Right lung (tissue), 5 donors: Measurements from ENCODE around the gene SULT1A3. TPM values are rescaled to one million over a fixed set of nuclear protein-coding genes. Genes with fewer than 3 reads are reported as not detected.
"Not testable (repeated sequence)": the region's sequence is repeated elsewhere in the genome, so short reads cannot be mapped to it uniquely, and the experiment has no call there.

Source experiments
- DNase-seq, 2 donors: peaks; one replicate each; pipeline ENCODE4 v3.0.0-alpha.2; 2013
- polyA plus RNA-seq, 5 donors: library from polyadenylated mRNA; unstranded; fragments of 120-200 nt; gene quantifications; one replicate each; pipeline versions ENCODE4 v1.2.1 to v1.2.3, GENCODE V29; 2013; ENCODE audit warnings: inconsistent platforms in 1 of 5, low replicate concordance in 1 of 5; ENCODE audit not compliant: insufficient read length in 5 of 5, insufficient read depth in 1 of 5

The SULT1A3 gene
- polyA plus RNA-seq, 5 donors: 7.7 to 14.7 (median 10.4) TPM

DNA sequence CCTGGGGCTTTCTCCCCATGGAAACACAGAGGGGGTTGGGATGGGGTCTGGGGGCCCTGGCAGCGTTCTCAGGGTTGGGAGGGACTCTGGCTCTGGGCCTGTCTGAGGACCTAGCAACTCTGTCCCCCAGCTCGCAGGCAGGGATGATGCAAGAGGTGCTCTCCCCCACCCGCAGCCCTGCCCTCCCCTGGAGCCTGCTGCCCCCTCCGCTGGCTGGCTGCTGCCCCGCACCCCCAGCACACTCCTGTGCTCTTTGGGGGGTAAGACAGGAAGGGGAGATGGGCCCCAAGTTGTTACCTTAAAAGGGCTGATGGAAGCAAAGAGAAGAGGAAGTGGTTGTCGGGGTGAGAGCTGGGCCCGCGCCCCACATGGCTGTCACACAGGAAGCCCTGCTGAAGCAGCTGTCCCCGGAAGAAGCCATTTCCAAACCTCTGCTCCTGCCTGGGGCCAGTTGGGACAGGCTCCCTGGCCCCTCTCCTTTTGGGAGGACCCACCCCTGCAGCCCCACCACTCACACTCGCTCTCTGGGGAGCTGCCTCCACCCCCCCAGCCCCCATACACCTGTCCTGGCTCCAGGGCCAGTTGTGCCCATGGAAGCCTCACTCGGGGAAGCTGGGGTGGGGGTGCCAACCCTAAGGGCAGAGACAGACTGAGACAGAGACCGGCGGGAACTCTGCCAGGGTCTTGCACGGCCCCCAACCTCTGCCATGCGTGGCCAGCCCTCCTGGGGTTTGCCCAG lies 13.2 kb upstream of the SULT1A3 start:
- DNase-seq: no peak

DNA sequence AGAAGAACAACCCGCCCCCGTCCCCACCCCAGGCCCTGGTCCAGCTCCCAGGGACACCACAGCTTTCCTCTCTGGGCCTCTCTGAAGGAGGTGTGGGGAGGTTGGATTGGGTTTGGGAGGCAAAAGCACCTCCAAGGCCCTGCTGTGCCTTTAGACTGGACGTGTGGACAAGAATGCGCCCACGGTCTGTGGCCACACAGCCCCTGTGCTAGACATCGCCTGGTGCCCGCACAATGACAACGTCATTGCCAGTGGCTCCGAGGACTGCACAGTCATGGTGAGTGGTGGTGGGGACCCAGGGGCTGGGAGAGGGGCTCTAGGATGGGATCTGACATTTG lies 12.6 kb upstream of the SULT1A3 start:
- no peak for DNase-seq

DNA sequence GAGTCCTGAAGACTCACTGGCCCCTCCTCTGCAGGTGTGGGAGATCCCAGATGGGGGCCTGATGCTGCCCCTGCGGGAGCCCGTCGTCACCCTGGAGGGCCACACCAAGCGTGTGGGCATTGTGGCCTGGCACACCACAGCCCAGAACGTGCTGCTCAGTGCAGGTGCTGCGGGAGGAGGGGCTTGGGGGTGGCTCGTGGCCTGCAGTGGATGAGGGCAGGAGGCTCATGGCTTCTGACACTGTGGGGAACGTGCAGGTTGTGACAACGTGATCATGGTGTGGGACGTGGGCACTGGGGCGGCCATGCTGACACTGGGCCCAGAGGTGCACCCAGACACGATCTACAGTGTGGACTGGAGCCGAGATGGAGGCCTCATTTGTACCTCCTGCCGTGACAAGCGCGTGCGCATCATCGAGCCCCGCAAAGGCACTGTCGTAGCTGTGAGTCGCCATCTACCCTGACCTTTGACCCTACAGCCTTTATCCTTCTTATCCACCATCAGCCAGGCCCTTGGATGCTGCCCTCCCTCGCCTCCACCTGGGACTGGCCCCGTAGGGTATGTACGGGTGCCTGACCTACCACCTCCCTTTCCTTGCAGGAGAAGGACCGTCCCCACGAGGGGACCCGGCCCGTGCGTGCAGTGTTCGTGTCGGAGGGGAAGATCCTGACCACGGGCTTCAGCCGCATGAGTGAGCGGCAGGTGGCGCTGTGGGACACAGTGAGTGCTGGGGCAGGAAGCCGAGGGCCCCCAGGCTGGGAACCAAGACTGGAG lies 12.1 kb upstream of the SULT1A3 start:
- no peak for DNase-seq

DNA sequence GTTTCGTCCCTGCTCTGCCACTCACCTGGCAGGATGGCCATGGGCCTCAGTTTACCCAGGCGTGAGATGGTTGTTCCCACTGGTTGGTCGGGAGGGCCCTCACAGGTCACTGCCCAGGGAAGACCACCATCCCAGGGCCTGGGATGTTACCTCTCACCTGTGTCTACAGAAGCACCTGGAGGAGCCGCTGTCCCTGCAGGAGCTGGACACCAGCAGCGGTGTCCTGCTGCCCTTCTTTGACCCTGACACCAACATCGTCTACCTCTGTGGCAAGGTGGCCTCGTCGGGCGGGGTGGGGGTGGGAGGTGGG lies 11.5 kb upstream of the SULT1A3 start:
- DNase-seq: no peak

DNA sequence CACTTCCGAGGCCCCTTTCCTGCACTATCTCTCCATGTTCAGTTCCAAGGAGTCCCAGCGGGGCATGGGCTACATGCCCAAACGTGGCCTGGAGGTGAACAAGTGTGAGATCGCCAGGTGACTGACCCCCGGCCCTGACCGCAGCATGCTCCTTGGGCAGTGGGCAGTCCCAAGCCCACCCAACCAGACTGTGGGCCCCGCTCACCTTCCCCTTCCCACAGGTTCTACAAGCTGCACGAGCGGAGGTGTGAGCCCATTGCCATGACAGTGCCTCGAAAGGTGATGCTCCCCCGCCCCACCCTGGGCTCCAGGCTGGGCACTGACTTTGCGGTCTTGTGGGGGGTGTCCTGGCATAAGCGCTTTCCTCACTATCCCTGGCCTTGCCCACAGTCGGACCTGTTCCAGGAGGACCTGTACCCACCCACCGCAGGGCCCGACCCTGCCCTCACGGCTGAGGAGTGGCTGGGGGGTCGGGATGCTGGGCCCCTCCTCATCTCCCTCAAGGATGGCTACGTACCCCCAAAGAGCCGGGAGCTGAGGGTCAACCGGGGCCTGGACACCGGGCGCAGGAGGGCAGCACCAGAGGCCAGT lies 11.0 kb upstream of the SULT1A3 start:
- no peak for DNase-seq

DNA sequence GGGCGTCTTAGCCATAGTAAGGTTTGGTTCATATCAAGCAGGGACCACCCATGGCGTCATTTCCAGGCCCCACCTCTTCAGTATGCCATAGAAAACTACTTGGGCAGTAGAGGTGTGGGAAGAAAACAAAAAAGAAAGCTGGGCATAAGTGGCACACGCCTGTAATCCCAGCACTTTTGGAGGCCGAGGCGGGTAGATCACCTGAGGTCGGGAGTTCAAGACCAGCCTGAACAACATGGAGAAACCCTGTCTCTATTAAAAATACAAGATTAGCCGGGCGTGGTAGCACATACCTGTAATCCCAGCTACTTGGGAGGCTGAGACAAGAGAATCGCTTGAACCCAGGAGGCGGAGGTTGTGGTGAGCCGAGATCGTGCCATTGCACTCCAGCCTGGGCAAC lies 7.9 kb upstream of the SULT1A3 start:
- DNase-seq: not testable (repeated sequence)

DNA sequence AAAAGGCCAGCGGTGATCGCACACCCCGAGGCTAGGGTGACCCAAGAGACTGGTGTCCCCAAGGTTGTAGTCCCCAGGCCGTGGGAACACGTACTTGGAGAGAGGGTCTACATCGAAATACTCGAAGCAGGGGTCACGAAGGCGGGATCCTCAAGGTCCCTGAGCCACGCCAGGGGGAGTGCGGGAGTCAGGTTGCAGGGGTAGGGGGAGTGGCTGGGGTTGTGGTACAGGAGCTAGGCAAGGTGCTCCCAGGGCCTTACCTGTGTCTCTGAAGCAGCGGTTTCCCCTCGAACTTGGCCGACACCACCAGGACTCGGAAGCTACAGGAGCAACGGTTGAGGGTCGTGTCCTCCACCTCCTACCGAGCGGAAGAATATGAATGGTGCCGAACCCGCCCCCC lies 6.0 kb upstream of the SULT1A3 start:
- DNase-seq: not testable (repeated sequence)

DNA sequence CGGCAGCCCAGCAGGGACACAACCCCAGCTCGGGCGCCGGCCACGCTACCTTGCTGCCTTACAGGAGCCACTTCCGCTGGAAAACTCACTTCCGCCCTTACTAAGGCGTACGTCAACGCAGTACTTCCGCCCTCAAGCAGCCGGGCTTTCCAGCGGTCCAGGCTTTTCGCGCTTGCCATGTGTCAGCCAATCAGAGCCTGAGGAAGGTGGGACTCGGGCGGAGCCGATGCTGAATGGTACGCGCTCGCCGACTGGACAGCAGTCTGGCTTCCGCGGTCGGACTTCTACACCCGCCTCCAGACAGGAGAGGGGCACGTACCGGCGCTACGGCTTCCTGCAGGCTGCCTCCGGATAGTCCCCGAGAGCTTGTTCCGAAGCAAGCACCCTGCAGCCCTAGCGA lies 5.4 kb upstream of the SULT1A3 start, which contains the start of the genes BOLA2B and SLX1A:
Gene BOLA2B (minus strand): TSS at position 52 of the 400 bp plus-strand sequence. CDS start 71 bp downstream, outside the sequence.
Gene SLX1A (plus strand): TSS at position 261 of the 400 bp plus-strand sequence. CDS start 210 bp downstream, outside the sequence.
- not testable (repeated sequence) for DNase-seq

DNA sequence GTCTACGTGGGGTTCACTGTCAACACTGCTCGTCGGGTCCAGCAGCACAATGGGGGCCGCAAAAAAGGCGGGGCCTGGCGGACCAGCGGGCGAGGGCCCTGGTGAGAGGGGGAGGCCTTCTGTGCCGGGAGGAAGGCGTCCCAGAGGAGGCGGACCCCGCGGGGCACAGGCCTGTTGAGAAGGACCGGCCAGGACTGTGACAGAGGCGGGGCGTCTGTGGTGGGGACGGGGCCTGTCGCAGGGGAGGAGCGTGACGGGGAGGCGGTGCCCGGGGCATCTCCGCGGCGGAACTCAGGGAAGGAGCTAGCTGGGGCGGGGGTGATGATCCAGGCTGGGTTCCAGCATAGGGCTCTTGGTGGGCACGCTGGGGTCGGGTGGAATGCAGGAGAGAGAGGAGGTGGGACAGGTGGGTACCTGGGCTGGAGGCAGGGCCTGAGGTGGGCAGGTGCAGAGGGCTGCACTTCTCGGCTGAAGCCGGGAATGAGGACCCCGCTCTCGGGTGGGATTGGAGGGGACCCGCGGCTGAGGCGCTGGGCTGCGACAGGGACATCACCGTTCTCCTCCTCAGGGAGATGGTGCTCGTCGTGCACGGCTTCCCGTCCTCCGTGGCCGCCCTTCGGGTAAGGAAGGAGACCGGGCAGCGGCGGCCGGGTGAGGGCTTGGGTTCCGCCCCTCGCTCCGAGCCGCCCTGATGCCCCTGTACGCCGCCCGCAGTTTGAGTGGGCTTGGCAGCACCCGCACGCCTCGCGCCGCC lies 4.7 kb upstream of the SULT1A3 start:
- DNase-seq: not testable (repeated sequence)

DNA sequence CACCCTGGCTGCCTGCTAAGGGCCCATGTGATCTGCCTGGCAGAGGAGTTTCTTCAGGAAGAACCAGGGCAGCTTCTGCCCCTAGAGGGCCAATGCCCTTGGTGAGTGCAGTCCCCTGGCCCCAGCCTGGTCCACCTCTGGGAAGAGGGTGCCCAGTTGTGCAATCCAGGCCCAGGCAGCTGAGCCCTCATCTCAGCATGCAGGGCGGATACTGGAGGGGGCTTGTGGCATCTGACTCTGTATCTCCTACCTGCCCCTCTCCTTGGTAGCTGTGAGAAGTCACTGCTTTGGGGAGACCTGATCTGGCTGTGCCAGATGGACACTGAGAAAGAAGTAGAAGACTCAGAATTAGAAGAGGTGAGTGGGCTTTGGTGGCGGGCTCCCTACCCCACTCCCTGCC lies 2.1 kb upstream of the SULT1A3 start:
- DNase-seq: not testable (repeated sequence)

DNA sequence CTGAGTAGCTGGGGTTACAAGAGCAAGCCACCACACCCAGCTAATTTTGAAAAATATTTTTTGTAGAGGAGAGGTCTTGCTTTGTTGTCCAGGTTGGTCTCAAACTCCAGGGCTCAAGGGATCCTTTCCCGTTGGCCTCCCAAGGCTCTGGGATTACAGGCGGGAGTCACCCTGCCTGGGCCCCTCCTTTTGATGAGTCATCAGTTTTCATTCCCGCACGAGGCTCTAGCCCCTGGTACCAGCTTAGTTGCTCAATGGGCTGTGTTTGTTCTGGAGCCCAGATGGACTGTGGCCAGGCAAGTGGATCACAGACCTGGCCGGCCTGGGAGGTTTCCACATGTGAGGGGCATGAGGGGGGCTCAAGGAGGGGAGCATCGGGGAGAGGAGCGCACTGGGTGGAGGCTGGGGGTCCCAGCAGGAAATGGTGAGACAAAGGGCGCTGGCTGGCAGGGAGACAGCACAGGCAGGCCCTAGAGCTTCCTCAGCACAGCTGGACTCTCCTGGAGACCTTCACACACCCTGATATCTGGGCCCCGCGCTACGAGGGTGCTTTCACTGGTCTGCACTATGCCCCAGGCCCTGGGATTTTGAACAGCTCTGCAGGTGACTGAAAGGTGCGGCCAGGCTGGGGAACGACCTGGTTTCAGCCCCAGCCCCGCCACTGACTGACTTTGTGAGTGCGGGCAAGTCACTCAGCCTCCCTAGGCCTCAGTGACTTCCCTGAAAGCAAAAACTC lies 721 bp downstream of the SULT1A3 start:
- DNase-seq: not testable (repeated sequence)

DNA sequence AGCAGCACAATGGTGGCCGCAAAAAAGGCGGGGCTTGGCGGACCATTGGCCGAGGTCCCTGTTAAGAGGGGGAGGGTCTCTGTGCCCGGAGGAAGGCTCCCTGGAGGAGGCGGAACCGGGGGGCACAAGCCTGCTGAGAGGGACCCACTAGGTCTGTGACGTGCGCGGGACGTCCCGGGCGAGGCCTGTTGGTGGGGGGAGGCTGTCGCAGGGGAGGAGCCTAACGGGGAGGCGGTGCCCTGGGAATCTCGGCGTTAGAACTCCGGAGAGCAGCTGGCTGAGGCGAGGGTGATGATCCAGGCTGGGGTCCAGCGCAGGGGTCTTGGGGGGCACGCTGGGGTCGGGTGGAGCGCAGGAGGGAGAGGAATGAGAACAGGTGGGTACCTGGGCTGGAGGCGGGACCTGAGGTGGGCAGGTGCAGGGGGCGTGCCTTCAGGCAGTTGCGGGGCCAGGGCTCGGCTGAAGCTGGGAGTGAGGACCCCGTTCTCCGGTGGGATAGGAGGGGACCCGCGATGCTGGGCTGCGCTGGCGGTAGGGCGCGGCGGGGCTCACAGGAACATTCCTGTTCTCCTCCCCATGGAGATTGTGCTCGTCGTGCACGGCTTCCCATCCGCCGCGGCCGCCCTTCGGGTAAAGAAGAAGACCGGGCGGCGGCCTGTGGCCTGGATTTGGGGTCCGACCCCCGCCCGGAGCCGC lies 6.6 kb downstream of the SULT1A3 start:
- not testable (repeated sequence) for DNase-seq

DNA sequence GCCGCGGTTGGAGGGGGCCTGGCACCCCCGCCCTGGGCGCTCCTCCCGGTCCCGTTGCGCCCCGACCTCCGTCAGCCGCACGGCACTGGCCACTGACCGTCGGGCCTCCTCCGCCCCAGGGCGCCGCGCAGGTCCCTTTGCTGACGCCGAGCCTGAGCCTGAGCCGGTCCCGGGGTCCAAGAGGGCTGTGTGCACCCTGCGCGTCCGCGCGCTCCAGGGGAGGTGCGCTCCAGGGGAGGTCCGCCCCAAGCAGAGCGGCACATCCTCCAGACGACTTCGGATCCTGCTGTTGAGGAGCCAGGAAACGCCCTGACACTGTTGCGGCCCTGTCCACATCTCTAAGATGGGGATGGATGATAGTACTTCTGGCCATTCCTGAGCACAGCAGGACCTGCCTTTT lies 7.2 kb downstream of the SULT1A3 start:
- DNase-seq: not testable (repeated sequence)

DNA sequence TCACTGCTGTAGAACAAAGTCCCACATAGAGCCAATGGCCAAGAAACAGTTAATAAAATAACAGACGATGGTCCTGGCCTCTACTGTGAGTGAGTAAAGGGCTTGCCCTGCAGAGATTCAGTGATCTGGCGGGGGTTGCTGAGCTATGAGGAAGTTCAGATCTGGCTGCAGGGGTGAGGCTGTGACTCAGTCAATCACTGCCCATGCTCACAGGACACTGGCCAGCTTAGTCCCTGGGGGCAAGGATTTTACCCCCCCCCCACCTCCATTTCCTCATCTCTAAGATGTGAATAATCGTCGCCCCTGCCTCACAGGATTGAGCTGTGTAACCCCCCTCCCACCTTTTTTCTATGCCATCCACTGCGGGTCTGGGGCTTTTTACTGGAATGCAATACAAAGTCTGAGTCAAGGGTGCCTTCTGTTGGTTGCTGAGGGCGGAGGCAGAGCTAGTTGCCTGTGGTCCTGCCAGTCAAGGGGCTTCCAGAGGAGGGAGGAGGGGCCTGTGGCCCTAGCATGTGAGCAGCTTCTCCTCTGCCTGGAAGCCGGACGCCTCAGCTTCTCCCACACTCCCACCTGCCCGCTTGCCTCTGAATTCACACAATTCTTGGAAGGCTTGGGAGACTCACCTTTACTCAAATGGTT lies 8.1 kb downstream of the SULT1A3 start:
- DNase-seq: not testable (repeated sequence)

DNA sequence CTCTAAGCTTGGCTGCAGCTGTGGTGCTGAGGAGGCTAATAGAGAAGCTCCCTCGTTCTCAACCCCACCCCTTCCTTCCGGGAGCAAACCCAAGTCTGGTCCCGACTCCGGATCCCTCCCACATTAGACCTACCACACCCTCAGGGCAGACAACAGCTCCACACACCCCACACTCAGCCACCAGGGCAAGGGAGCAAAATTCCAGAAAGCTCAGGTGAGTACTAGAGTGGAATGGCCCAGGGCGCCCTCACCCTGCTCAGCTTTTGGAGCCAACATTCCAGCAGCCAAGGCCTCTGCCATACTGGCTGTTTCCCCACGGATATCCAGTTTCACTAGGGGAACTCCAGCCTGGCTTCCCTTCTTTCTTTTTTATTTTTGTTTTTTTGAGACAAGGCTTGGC lies 10.0 kb downstream of the SULT1A3 start:
- not testable (repeated sequence) for DNase-seq

DNA sequence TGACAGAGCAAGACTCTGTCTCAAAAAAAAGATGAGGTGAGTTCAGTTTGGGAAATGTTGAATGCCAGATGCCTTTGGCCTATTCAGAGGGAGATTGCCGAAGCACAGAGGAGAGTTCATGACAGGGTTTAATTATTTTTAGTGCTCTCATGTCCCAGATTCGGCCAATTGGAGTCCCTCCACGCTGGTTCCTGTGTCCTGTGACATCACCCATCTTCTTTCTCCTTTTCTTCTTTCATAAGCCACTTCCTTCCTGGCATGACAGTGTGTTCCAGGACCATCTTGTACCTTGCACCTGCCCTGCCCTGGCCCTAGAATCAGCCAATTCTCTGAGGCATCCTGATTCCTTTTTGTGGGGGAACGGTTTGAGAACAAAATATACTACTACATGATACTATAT lies 12.4 kb downstream of the SULT1A3 start:
- not testable (repeated sequence) for DNase-seq

DNA sequence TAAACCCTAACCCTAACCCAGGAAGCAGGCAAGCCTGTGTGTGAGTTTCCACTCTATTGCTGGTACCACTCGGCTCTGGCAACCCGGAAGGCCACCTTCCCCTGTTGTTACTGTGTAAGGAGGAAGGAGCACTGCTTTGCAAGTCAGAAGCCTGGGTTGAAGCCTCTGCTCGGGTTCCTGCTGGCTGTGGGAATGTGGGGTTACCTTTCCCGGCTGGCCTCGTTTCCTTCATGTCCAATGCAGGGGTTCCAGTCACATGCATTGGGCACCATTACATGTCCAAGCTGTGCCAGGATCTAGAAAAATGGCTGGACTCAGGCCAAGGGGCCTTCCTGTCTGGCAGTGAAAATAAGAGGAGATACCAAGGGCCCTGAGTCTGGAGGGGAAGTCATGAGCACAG lies 18.0 kb downstream of the SULT1A3 start:
- DNase-seq: not testable (repeated sequence)

DNA sequence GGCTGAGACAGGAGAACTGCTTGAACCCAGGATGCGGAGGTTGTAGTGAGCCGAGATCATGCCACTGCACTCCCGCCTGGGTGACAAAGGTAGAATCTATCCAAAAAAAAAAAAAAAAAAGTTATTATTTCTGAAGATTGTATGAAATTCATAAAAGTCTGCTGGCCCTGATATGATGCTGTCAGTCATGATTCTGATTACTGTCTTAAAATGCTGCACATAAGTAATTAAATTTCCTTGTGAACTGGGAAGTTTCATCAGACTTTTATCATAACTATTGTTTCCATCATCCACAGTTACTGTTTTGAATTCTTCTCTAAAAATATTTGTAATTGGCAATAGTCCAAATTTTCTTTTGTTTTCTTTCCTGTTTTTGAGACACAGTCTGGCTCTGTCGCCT lies 49.3 kb downstream of the SULT1A3 start, which contains the start of gene NPIPB13:
Gene NPIPB13 (minus strand): TSS at position 101 of the 400 bp plus-strand sequence. CDS start 2,906 bp downstream, outside the sequence.
- DNase-seq: not testable (repeated sequence)
